Renal cortical epithelial cell (primary cell): ENCODE measurements around the gene NUBP1. TPM values are rescaled to one million over a fixed set of nuclear protein-coding genes. Genes with fewer than 3 reads are reported as not detected.

Experiments
- DNase-seq: peaks from one replicate; pipeline ENCODE4 v3.0.0-alpha.2; 2011; ENCODE audit warnings: low read depth
- total RNA-seq: library from RNA; depleted of rRNA; stranded (reverse); fragments of >200 nt; gene quantifications from 2 replicates; pipeline ENCODE4 v1.2.3, GENCODE V29; 2014

Gene NUBP1
- total RNA-seq, 1 donor from 2014 or later = 22.5 TPM

DNA sequence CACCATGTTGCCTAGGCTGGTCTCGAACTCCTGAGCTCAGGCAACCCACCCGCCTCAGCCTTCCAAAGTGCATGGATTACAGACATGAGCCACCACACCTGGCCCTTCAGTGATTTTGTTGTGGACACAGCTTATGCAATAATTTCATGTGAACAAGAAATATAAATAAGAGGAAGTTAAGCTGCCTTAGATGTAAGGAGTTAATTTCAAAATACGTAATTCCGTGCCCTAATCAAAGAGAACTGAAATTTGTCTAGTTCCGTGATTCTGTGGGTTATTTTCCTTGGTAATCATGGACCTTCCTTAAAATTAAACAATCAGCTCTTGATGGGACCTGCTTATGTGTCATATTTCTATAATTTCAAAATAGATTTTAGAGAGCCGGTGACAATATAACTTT is 63.1 kb downstream of the NUBP1 start:
- no peak for DNase-seq

DNA sequence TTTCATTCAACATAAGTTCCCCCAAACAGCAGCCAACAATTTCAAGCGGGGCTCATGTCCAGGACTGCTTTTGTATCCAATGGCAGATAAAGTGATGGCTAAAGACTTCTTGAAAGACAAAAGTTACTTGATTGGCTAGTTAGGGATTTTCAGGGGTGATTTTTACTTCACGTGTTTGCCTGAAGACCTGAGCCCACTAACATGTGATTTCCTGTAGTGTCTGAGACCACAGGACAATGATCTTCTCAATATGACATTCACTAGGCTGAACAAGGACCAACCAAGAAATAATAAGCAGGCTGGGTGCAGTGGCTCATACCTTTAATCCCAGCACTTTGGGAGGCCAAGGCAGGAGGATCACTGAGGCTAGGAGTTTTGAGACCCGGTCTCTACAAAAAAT is 64.6 kb downstream of the NUBP1 start:
- no peak for DNase-seq

DNA sequence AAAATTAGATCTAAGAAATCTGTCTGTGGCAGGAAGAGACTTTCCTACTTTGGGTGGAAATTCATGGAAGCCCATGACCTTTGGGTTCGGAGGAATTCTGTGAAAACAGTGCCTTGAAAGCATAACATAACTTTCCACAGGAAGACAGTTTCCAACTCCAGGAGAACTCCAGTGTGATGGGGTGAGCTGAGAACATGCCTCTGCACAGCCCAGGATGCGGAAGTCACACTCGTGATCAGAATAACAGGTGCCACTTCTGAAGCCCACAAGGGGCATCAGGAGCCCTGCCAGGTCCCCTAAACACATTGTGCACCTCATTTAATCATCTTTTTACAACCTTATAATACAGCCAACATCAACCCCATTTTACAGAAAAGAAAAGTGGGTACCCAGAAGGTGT is 65.2 kb downstream of the NUBP1 start:
- no peak for DNase-seq

DNA sequence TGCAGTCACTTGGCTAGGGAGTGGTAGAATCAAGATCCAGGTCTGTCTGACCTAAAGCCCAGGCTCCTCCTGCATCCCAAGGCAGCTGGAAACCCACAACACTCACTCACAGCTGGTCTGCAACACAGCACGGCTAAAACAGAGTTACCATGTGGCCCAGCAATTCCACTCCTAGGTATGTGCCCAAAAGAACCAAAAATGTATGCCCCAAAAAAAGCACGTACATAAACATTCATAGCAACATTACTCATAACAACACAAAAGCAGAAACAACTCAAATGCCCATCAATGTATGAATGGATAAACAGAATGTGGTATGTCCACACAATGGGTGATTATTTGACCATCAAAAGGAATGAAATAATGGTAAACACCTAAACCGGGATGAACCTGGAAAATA is 66.1 kb downstream of the NUBP1 start:
- DNase-seq = no peak

DNA sequence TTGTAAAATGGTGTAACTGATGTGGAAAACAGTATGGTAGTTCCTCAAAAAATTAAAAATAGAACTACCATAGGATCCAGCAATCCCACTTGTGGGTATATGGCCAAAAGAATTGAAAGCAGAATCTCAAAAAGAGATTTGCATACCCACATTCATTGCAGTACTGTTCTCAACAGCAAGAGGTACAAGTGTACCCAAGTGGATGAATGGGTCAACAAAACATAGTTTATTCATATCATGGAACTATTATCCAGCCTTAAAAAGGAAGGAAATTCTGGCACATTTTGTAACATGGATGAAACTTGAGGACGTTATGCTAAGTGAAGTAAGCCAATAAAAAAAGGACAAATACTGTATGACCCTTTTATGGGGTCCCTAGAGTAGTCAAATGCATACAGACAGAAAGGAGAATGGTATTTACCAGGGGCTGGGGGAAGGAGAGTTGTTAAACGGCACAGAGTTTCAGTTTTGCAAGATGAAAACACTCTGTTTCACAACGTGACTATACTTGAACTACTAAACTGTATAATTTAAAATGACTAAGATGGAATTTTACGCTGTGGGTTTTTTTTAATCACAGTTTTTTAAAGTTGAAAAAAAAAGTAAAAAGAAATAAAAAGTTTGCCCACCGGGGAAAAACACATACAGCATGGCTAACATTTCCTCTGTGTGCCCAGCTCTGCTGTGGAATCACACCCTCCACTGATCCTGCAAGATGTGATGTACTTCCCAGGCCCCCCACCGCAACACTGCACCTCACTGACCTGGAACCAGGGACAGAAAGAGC is 68.9 kb downstream of the NUBP1 start:
- no peak for DNase-seq

DNA sequence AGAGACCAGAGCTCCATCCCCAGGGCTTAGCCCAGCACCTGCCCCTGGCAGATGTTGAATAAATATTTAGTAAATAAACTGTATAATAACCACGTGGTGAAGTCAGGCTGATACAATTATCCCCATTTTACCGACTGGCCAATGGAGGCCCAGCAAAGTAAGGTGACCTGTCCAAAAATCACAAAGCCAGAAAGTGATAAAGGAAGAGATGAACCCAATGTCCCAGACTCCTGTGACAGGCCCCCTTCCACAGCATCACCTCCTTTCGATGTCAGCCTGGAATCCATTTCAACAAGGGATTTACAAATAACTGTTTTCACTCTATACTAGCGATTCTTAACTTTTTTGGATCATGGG is 69.4 kb downstream of the NUBP1 start:
- DNase-seq = no peak

DNA sequence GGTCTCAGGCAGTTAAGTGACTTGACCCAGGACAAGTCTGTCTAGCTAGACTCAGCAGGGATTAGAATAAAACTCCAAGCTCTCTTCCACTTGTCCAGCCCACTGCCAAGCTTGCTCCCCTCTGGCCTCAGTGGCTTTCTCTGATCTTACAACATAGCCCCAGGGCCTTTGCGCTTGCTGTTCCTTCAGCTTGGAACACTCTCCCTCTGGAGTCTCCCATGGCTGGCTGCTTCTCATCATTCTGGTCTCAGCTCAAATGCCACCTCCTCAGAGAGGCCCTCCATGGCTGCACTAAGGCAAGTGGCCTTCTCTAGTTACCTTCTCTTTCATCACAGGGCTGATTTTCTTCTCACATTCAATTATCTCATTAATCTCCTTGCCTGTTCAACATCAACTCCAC is 73.9 kb downstream of the NUBP1 start:
- DNase-seq = no peak

DNA sequence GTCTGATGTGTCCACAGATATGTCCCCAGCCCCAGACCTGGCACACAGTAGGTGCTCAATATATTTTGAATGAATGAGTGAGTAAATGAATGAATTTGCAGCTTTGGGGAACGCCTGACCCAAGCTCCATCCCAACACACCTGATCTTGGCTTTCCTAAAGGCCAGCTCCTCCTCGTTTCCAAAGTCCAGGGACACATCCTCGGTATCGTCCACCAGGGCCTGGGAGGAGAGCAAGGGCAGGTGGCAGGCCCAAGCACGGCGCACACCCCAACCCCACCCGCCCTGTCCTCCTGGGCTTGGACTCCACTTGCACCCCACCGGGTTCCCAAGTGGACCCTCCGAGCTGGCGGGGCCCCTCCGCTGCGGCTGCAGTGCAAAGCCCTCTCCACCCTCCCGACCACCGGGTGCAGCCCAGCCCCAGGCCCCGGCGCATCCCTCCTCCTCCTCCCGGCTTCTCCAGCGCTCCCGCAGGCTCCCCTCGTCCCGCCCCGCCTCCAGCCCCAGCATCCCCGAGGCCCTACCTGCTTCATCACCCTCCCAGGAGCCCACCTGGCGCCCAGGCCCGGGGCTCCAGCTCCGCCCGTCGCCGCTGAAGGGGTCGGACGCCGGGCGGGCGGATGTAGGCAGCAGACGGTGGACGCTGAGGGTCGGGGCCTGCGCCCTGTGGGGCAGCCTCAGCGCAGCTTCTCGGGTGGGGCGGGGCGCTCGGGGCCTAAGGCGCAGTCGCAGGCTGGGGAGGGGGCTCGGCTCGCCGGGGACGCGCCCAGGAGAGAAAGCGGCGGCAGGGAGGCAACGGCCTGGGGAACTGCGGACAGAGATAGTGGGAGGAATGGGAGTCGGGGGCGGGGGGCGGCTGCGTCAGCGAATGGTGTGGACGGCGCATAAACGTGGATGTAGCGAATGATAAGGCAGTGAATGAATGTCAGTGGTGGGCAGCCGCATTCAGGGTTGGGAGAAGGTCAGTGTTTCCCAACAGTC is 74.6 kb downstream of the NUBP1 start, which contains the start of gene TVP23A:
TVP23A (minus strand) TSS at position 832 of the 979 bp plus-strand sequence; CDS start at position 531, 301 bp downstream.
- no peak for DNase-seq

Other genes starting within 250 kb of the NUBP1 start
- 0.45 and 3.0 TPM in 2 replicates for gene EMP2, start 163.2 kb upstream of the NUBP1 start, total RNA-seq
- gene TEKT5, start 48.9 kb upstream of the NUBP1 start, total RNA-seq = 0.25 TPM in 1 of 2 replicates, not detected in the other
- 0.05 TPM in 1 of 2 replicates, not detected in the other for gene TVP23A, start 75.0 kb downstream of the NUBP1 start, total RNA-seq
- under 0.01 and 0.65 TPM in 2 replicates for gene CIITA, start 133.4 kb downstream of the NUBP1 start, total RNA-seq
- 29.2 and 47.1 TPM in 2 replicates for gene DEXI, start 198.6 kb downstream of the NUBP1 start, total RNA-seq
- gene CLEC16A, start 200.7 kb downstream of the NUBP1 start, total RNA-seq = 13.2 and 48.3 TPM in 2 replicates